SK-N-SH (cell line): ENCODE data around the gene MAP6. TPM values are rescaled to one million over a fixed set of nuclear protein-coding genes. Genes with fewer than 3 reads are reported as not detected.
A peak's percentile ranks its signal among the peaks of the same experiment; 100 is the strongest.

Experiments used
- CTCF ChIA-PET: fragments of 300-600, 350-600 bp; formaldehyde crosslinking; extraction: SDS; loops from one replicate; lab custom pipeline; 2021; lab: Yijun Ruan, JAX
- POLR2A ChIA-PET: fragments of 350-600 bp; sonication (Branson Sonifier 250); formaldehyde crosslinking; extraction: SDS; loops from one replicate; lab custom pipeline; 2020; ENCODE audit warnings: antibody characterized with exemption, inconsistent platforms; lab: Yijun Ruan, JAX
- DNase-seq: peaks from one replicate; pipeline ENCODE4 v3.0.0; 2012
- H2AFZ ChIP-seq: fragments of 200-600 bp; sonication (generic); 2 replicates; pipeline ENCODE4 v1.8.1; 2016; ENCODE audit warnings: antibody characterized with exemption, mild to moderate bottlenecking, low read depth
- H3F3A ChIP-seq: fragments of 200-600 bp; sonication (generic); replicated peaks from 2 replicates; pipeline ENCODE3; 2016; ENCODE audit warnings: antibody characterized with exemption, mild to moderate bottlenecking; ENCODE audit not compliant: insufficient read depth
- H3K27ac ChIP-seq, 2 experiments: fragments of 200-500 bp in 1 of 2; fragments of 200-600 bp in 1 of 2; sonication (Bioruptor generic) in 1 of 2; sonication (generic), shearing (Covaris generic) in 1 of 2; 2 replicates each; pipeline versions ENCODE4 v1.5.1 to v1.6.1; 2014 to 2016; ENCODE audit warnings: low read depth in 2 of 2, inconsistent platforms in 1 of 2, low read length in 1 of 2, mild to moderate bottlenecking in 1 of 2, mixed read lengths in 1 of 2
- H3K27me3 ChIP-seq: fragments of 200-600 bp; sonication (generic), shearing (Covaris generic); 2 replicates; pipeline ENCODE4 v1.6.1; 2016; ENCODE audit warnings: mixed run types; ENCODE audit not compliant: insufficient read depth
- H3K36me3 ChIP-seq, 2 experiments: fragments of 200-500 bp in 1 of 2; fragments of 200-600 bp in 1 of 2; sonication (Bioruptor generic) in 1 of 2; sonication (generic) in 1 of 2; replicated peaks in 1 of 2; 2 replicates each; pipeline versions ENCODE3 to v1.5.1; 2014 to 2016; ENCODE audit warnings: low read length in 1 of 2, mild to moderate bottlenecking in 1 of 2; ENCODE audit not compliant: insufficient read depth in 2 of 2, control insufficient read depth in 1 of 2
- H3K4me1 ChIP-seq, 2 experiments: fragments of 200-500 bp in 1 of 2; fragments of 200-600 bp in 1 of 2; sonication (Bioruptor generic) in 1 of 2; sonication (generic), shearing (Covaris generic) in 1 of 2; 2 replicates each; pipeline versions ENCODE4 v1.5.1 to v1.6.1; 2014 to 2016; ENCODE audit warnings: low read depth in 1 of 2, low read length in 1 of 2, mixed run types in 1 of 2; ENCODE audit not compliant: insufficient read depth in 2 of 2, control insufficient read depth in 1 of 2
- H3K4me2 ChIP-seq: fragments of 200-600 bp; sonication (generic), shearing (Covaris generic); 2 replicates; pipeline ENCODE4 v1.6.1; 2017; ENCODE audit warnings: mixed run types
- H3K4me3 ChIP-seq, 2 experiments: fragments of 200-500 bp in 1 of 2; fragments of 200-600 bp in 1 of 2; sonication (Bioruptor generic) in 1 of 2; sonication (generic), shearing (Covaris generic) in 1 of 2; 2 replicates each; pipeline versions ENCODE4 v1.5.1 to v1.8.1; 2014 to 2016; ENCODE audit warnings: low read depth in 2 of 2, inconsistent platforms in 1 of 2, low read length in 1 of 2, mild to moderate bottlenecking in 1 of 2, mixed read lengths in 1 of 2, moderate library complexity in 1 of 2
- H3K79me2 ChIP-seq: fragments of 200-600 bp; sonication (generic); 2 replicates; pipeline ENCODE4 v1.8.1; 2017; ENCODE audit warnings: mild to moderate bottlenecking; ENCODE audit not compliant: insufficient read depth
- H3K9ac ChIP-seq: fragments of 200-600 bp; sonication (generic); 2 replicates; pipeline ENCODE4 v1.6.1; 2017; ENCODE audit warnings: mixed run types
- H3K9me2 ChIP-seq: fragments of 200-600 bp; sonication (generic); 2 replicates; pipeline ENCODE4 v1.6.1; 2017; ENCODE audit warnings: mixed run types
- H3K9me3 ChIP-seq: fragments of 200-600 bp; sonication (generic); 2 replicates; pipeline ENCODE4 v1.6.1; 2017; ENCODE audit warnings: mixed run types, mild to moderate bottlenecking, moderate library complexity
- H4K20me1 ChIP-seq: fragments of 200-600 bp; sonication (generic); 2 replicates; pipeline ENCODE4 v1.6.1; 2017; ENCODE audit warnings: mild to moderate bottlenecking, mixed run types; ENCODE audit not compliant: insufficient read depth
- FOXM1 ChIP-seq: IDR thresholded peaks from 2 replicates; pipeline ENCODE4 v1.4.0; 2012; ENCODE audit warnings: low read depth, mild to moderate bottlenecking
- GABPA ChIP-seq: IDR thresholded peaks from 2 replicates; pipeline ENCODE4 v1.4.0; 2012; ENCODE audit warnings: low read depth, mild to moderate bottlenecking
- NRF1 ChIP-seq: IDR thresholded peaks from 2 replicates; pipeline ENCODE4 v1.6.1; 2012; ENCODE audit warnings: low read depth, mild to moderate bottlenecking, low read length
- PBX3 ChIP-seq: IDR thresholded peaks from 2 replicates; pipeline ENCODE4; 2012
- RAD21 ChIP-seq: IDR thresholded peaks from 2 replicates; pipeline ENCODE4 v1.6.1; 2012; ENCODE audit warnings: mild to moderate bottlenecking, low read length
- TCF12 ChIP-seq: IDR thresholded peaks from 2 replicates; pipeline ENCODE4 v1.4.0; 2012
- USF1 ChIP-seq: IDR thresholded peaks from 2 replicates; pipeline ENCODE4 v1.4.0; 2012; ENCODE audit warnings: low read depth, borderline replicate concordance
- USF2 ChIP-seq: fragments of 150-350 bp; IDR thresholded peaks from 2 replicates; pipeline ENCODE4 v1.6.1; 2017; ENCODE audit warnings: antibody characterized with exemption, low read length, low read depth, borderline replicate concordance
- WGBS: methylation state at CpG from one replicate; pipeline ENCODE4 v1.1.6; 2017; ENCODE audit warnings: low lambda C conversion rate; 5-methylcytosine and 5-hydroxymethylcytosine counted together
- polyA plus RNA-seq, 3 experiments: library from polyadenylated mRNA; depleted of rRNA; stranded (reverse); fragments of >200 nt; gene quantifications; 2 replicates each; pipeline ENCODE4 v1.2.3, GENCODE V29; 2012

Gene MAP6
- polyA plus RNA-seq, 1 of the 3 experiments (the other 2 are of a cell fraction), result 11.1 TPM

GRCh38 chr11:75632450-75632849 lies 36.4 kb downstream of the MAP6 start:
- WGBS, result 98% methylated on average over 2 of the region's 2 CpGs
- Histone ChIP-seq H3K27me3 (no peaks in the 10 kb centered on the region), H3K27ac (peak overlapping the region; percentile 44 to 92; a peak in 3 of 4 replicates), H2AFZ (no peak overlapping the region), H3K9me2 (no peaks in the 10 kb centered on the region), H3K4me2 (no peak overlapping the region), H4K20me1 (no peaks in the 10 kb centered on the region), H3K9me3 (no peaks in the 10 kb centered on the region), H3K4me1 (peaks cover 32 to 80% of the 10 kb centered on the region in 2 experiments), H3K4me3 (no peak overlapping the region), H3F3A (peaks cover 10% of the 10 kb centered on the region), H3K9ac (no peak overlapping the region), H3K36me3 (no peaks in the 10 kb centered on the region), H3K79me2 (no peaks in the 10 kb centered on the region)
- CTCF ChIA-PET, result no interaction called here
- no peak for TF ChIP-seq USF1
- TF ChIP-seq FOXM1, result no peak
- TF ChIP-seq GABPA, result no peak
- TF ChIP-seq USF2, result no peak
- TF ChIP-seq PBX3, result no peak
- no peak for TF ChIP-seq NRF1
- DNase-seq, result no peak
- POLR2A ChIA-PET, result no interaction called here

GRCh38 chr11:75631086-75631730 lies 37.6 kb downstream of the MAP6 start:
- H3K9ac ChIP-seq, result no peak overlapping the region
- WGBS, result 67% methylated on average over 2 of the region's 2 CpGs
- no peaks in the 10 kb centered on the region for H3K36me3 ChIP-seq
- no peak overlapping the region for H2AFZ ChIP-seq
- CTCF ChIA-PET, result no interaction called here
- POLR2A ChIA-PET, result no interaction called here
- no peak overlapping the region for H3K4me3 ChIP-seq
- no peaks in the 10 kb centered on the region for H3K79me2 ChIP-seq
- DNase-seq, result no peak
- no peaks in the 10 kb centered on the region for H3K9me2 ChIP-seq
- H3K9me3 ChIP-seq, result no peaks in the 10 kb centered on the region
- no peaks in the 10 kb centered on the region for H3K27me3 ChIP-seq
- no peak for TF ChIP-seq RAD21
- TF ChIP-seq NRF1, result no peak
- TF ChIP-seq TCF12, result no peak
- peaks cover 22% of the 10 kb centered on the region for H3F3A ChIP-seq
- peaks cover 44 to 84% of the 10 kb centered on the region in 2 experiments for H3K4me1 ChIP-seq
- H3K4me2 ChIP-seq, result no peak overlapping the region
- H3K27ac ChIP-seq, result peak overlapping the region in 1 of 2 experiments; percentile 92; a peak in 2 of 4 replicates
- no peaks in the 10 kb centered on the region for H4K20me1 ChIP-seq
